WTC11 (cell line): ENCODE data around the gene SUB1. TPM values are rescaled to one million over a fixed set of nuclear protein-coding genes. Genes with fewer than 3 reads are reported as not detected.

Experiments used
- ATAC-seq: fragments of 200-7000 bp; cut with Tn5 transposase; 2 replicates; pipeline ENCODE4 v1.10.0; 2021; ENCODE audit warnings: mild to moderate bottlenecking, moderate library complexity
- CTCF ChIA-PET: fragments of 300-600 bp; sonication (Branson Sonifier 250); formaldehyde crosslinking; loops from one replicate; lab custom pipeline; 2021; ENCODE audit warnings: antibody characterized with exemption; lab: Charles Lee
- POLR2A ChIA-PET: fragments of 350-600 bp; sonication (Branson Sonifier 250); formaldehyde crosslinking; loops from one replicate; lab custom pipeline; 2021; ENCODE audit warnings: antibody characterized with exemption; lab: Charles Lee
- DNase-seq: peaks from one replicate; pipeline ENCODE4 v3.0.0; 2021; ENCODE audit warnings: low spot score
- H3K27ac Mint-ChIP-seq: 2 replicates; pipeline ENCODE4 v1.8.0; 2021; ENCODE audit warnings: mixed read lengths
- H3K27me3 Mint-ChIP-seq: 2 replicates; pipeline ENCODE4 v1.8.0; 2021; ENCODE audit warnings: low read depth, mild to moderate bottlenecking, moderate library complexity, mixed read lengths
- H3K36me3 Mint-ChIP-seq: 2 replicates; pipeline ENCODE4 v1.8.0; 2021; ENCODE audit warnings: mixed read lengths
- H3K4me1 Mint-ChIP-seq: 2 replicates; pipeline ENCODE4 v1.8.0; 2022; ENCODE audit warnings: mixed read lengths
- H3K4me3 Mint-ChIP-seq: 2 replicates; pipeline ENCODE4 v1.8.0; 2021; ENCODE audit warnings: mild to moderate bottlenecking, moderate library complexity, mixed read lengths
- H3K9me3 Mint-ChIP-seq: 2 replicates; pipeline ENCODE4 v1.8.0; 2021; ENCODE audit warnings: mixed read lengths
- ATF1 ChIP-seq: sonication (generic); formaldehyde crosslinking; IDR thresholded peaks from 2 replicates; pipeline ENCODE4 v1.8.1; 2023; ENCODE audit warnings: mild to moderate bottlenecking, moderate library complexity, missing genetic modification reagents
- CBFB ChIP-seq: sonication (generic); formaldehyde crosslinking; IDR thresholded peaks from 2 replicates; pipeline ENCODE4 v1.8.1; 2022; ENCODE audit warnings: mild to moderate bottlenecking, low read depth, missing genetic modification reagents
- JUN ChIP-seq: sonication (generic); formaldehyde crosslinking; IDR thresholded peaks from 2 replicates; pipeline ENCODE4 v1.8.0; 2023; ENCODE audit warnings: mild to moderate bottlenecking, missing genetic modification reagents
- NR3C1 ChIP-seq: sonication (generic); formaldehyde crosslinking; conservative IDR thresholded peaks from 2 replicates; pipeline ENCODE4 v1.8.1; 2023; ENCODE audit warnings: low read depth, mild to moderate bottlenecking, missing genetic modification reagents
- SP1 ChIP-seq: sonication (generic); formaldehyde crosslinking; conservative IDR thresholded peaks from 2 replicates; pipeline ENCODE4 v1.8.1; 2022; ENCODE audit warnings: missing genetic modification reagents
- TEAD1 ChIP-seq: sonication (generic); formaldehyde crosslinking; IDR thresholded peaks from 2 replicates; pipeline ENCODE4 v1.8.0; 2022; ENCODE audit warnings: mild to moderate bottlenecking, missing genetic modification reagents
- TEAD4 ChIP-seq: sonication (generic); formaldehyde crosslinking; IDR thresholded peaks from 2 replicates; pipeline ENCODE4 v1.8.0; 2022; ENCODE audit warnings: mild to moderate bottlenecking, missing genetic modification reagents
- TP53 ChIP-seq: sonication (generic); formaldehyde crosslinking; IDR thresholded peaks from 2 replicates; pipeline ENCODE4 v1.8.1; 2023; ENCODE audit warnings: mild to moderate bottlenecking, missing genetic modification reagents
- ZNF219 ChIP-seq: sonication (generic); formaldehyde crosslinking; IDR thresholded peaks from 2 replicates; pipeline ENCODE4 v1.8.0; 2023; ENCODE audit warnings: missing genetic modification reagents, mild to moderate bottlenecking, borderline replicate concordance
- ZNF232 ChIP-seq: sonication (generic); formaldehyde crosslinking; IDR thresholded peaks from 2 replicates; pipeline ENCODE4 v1.8.0; 2022; ENCODE audit warnings: mild to moderate bottlenecking, missing genetic modification reagents
- total RNA-seq: library from RNA; stranded (reverse); gene quantifications from 3 replicates; pipeline ENCODE4 v1.2.3, GENCODE V29; 2021
- TF ChIP-seq, protein P1 (sequence below): sonication (generic); formaldehyde crosslinking; IDR thresholded peaks from 2 replicates; pipeline ENCODE4 v1.8.0; 2023; ENCODE audit warnings: missing genetic modification reagents
- TF ChIP-seq, protein P2 (sequence below): sonication (generic); formaldehyde crosslinking; IDR thresholded peaks from 2 replicates; pipeline ENCODE4 v1.8.0; 2022; ENCODE audit warnings: mild to moderate bottlenecking, missing genetic modification reagents
- TF ChIP-seq, protein P3 (sequence below): sonication (generic); formaldehyde crosslinking; IDR thresholded peaks from 2 replicates; pipeline ENCODE4 v1.8.0; 2023; ENCODE audit warnings: missing genetic modification reagents, mild to moderate bottlenecking, borderline replicate concordance
- TF ChIP-seq, protein P4 (sequence below): fragments of 200-600 bp; IDR thresholded peaks from 2 replicates; pipeline ENCODE4 v1.8.0; 2022; ENCODE audit warnings: antibody characterized with exemption
- TF ChIP-seq, protein P5 (sequence below): sonication (generic); formaldehyde crosslinking; IDR thresholded peaks from 2 replicates; pipeline ENCODE4 v1.8.1; 2023; ENCODE audit warnings: mild to moderate bottlenecking, missing genetic modification reagents
- TF ChIP-seq, protein P6 (sequence below): fragments of 250-450 bp; sonication (Bioruptor Pico); IDR thresholded peaks from 2 replicates; pipeline ENCODE4 v1.9.0; 2021; ENCODE audit warnings: mild to moderate bottlenecking, borderline replicate concordance
- TF ChIP-seq, protein P7 (sequence below): sonication (generic); formaldehyde crosslinking; conservative IDR thresholded peaks from 2 replicates; pipeline ENCODE4 v1.8.1; 2022; ENCODE audit warnings: mild to moderate bottlenecking, missing genetic modification reagents
- TF ChIP-seq, protein P8 (sequence below): sonication (generic); formaldehyde crosslinking; IDR thresholded peaks from 2 replicates; pipeline ENCODE4 v1.8.1; 2022; ENCODE audit warnings: missing genetic modification reagents, borderline replicate concordance

The SUB1 gene
- total RNA-seq, 1 experiment from 2014 or later, result 258 TPM

DNA sequence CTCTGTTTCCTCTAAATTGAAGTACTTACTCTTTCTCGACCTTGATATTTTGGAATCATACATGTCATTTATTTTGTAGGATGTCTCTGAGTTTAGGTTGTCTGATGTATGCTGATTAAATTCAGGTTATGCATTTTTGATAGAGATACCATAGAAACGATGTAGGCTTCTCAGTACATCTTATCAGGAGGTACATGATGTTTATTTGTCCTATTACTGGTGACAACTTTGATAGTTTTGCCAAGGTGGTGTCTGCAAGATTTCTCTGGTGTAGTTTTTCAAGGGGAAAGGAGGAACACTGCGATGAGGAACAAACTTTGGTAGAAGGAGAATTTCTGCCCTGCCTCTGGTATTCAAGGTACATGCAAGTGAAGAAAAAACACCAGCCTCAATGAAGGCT is 29.9 kb downstream of the SUB1 start:
- Mint-ChIP-seq H3K4me3 (no peak overlapping the region), H3K9me3 (no peaks in the 10 kb centered on the region), H3K36me3 (no peaks in the 10 kb centered on the region), H3K27ac (no peak overlapping the region), H3K27me3 (no peaks in the 10 kb centered on the region; the same call in 1 of the 2 replicates), H3K4me1 (no peaks in the 10 kb centered on the region)
- POLR2A ChIA-PET, result no interaction called here
- no peak for ATAC-seq
- CTCF ChIA-PET, result interaction anchor here (2.5 kb wide), 1 partner anchor 126 kb away, joined by 7 read pairs; no protein-coding TSS in a partner anchor
- TF ChIP-seq SP1 (CRISPR knock-in tag) (no peak), TEAD4 (CRISPR knock-in tag) (no peak)
- TF ChIP-seq, protein P1, sequence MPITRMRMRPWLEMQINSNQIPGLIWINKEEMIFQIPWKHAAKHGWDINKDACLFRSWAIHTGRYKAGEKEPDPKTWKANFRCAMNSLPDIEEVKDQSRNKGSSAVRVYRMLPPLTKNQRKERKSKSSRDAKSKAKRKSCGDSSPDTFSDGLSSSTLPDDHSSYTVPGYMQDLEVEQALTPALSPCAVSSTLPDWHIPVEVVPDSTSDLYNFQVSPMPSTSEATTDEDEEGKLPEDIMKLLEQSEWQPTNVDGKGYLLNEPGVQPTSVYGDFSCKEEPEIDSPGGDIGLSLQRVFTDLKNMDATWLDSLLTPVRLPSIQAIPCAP (CRISPR knock-in tag), result no peak
- TF ChIP-seq, protein P2, sequence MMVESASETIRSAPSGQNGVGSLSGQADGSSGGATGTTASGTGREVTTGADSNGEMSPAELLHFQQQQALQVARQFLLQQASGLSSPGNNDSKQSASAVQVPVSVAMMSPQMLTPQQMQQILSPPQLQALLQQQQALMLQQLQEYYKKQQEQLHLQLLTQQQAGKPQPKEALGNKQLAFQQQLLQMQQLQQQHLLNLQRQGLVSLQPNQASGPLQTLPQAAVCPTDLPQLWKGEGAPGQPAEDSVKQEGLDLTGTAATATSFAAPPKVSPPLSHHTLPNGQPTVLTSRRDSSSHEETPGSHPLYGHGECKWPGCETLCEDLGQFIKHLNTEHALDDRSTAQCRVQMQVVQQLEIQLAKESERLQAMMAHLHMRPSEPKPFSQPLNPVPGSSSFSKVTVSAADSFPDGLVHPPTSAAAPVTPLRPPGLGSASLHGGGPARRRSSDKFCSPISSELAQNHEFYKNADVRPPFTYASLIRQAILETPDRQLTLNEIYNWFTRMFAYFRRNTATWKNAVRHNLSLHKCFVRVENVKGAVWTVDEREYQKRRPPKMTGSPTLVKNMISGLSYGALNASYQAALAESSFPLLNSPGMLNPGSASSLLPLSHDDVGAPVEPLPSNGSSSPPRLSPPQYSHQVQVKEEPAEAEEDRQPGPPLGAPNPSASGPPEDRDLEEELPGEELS (CRISPR knock-in tag), result no peak
- DNase-seq, result no peak

DNA sequence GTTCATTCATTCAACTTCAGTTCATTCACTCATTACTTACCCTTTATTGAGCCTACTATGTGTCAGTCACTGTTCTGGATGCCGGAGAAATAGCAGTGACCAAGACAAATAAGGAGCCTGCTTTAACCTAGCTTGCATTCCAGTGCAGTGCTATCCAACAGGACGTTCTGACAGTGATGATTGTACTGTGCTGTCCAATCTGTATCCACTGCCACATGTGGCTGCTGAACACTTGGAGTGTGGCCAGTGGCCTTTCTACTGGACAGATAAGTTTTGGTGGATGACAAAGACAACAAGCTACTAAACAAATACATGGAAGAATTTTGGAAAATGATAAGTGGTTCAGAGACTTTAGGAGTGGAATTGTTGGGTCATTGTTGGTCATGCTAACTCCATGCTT is 33.6 kb downstream of the SUB1 start:
- Mint-ChIP-seq H3K36me3 (no peaks in the 10 kb centered on the region), H3K4me1 (no peaks in the 10 kb centered on the region), H3K27me3 (no peaks in the 10 kb centered on the region; the same call in 1 of the 2 replicates), H3K27ac (no peak overlapping the region), H3K4me3 (no peak overlapping the region), H3K9me3 (no peaks in the 10 kb centered on the region)
- ChIA-PET CTCF (interaction anchor here (1.1 to 1.4 kb wide), 2 partner anchors 29 to 129 kb away, joined by 4 to 6 read pairs; no protein-coding TSS in a partner anchor), POLR2A (no interaction called here)
- DNase-seq, result no peak
- no peak for ATAC-seq
- TF ChIP-seq TEAD1 (no peak), ZNF232 (no peak), ATF1 (no peak), TP53 (no peak), JUN (CRISPR knock-in tag) (no peak), ZNF219 (CRISPR knock-in tag) (no peak), NR3C1 (CRISPR knock-in tag) (no peak), CBFB (CRISPR knock-in tag) (no peak)
- TF ChIP-seq, protein P3, sequence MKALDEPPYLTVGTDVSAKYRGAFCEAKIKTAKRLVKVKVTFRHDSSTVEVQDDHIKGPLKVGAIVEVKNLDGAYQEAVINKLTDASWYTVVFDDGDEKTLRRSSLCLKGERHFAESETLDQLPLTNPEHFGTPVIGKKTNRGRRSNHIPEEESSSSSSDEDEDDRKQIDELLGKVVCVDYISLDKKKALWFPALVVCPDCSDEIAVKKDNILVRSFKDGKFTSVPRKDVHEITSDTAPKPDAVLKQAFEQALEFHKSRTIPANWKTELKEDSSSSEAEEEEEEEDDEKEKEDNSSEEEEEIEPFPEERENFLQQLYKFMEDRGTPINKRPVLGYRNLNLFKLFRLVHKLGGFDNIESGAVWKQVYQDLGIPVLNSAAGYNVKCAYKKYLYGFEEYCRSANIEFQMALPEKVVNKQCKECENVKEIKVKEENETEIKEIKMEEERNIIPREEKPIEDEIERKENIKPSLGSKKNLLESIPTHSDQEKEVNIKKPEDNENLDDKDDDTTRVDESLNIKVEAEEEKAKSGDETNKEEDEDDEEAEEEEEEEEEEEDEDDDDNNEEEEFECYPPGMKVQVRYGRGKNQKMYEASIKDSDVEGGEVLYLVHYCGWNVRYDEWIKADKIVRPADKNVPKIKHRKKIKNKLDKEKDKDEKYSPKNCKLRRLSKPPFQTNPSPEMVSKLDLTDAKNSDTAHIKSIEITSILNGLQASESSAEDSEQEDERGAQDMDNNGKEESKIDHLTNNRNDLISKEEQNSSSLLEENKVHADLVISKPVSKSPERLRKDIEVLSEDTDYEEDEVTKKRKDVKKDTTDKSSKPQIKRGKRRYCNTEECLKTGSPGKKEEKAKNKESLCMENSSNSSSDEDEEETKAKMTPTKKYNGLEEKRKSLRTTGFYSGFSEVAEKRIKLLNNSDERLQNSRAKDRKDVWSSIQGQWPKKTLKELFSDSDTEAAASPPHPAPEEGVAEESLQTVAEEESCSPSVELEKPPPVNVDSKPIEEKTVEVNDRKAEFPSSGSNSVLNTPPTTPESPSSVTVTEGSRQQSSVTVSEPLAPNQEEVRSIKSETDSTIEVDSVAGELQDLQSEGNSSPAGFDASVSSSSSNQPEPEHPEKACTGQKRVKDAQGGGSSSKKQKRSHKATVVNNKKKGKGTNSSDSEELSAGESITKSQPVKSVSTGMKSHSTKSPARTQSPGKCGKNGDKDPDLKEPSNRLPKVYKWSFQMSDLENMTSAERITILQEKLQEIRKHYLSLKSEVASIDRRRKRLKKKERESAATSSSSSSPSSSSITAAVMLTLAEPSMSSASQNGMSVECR, result no peak
- TF ChIP-seq, protein P4, sequence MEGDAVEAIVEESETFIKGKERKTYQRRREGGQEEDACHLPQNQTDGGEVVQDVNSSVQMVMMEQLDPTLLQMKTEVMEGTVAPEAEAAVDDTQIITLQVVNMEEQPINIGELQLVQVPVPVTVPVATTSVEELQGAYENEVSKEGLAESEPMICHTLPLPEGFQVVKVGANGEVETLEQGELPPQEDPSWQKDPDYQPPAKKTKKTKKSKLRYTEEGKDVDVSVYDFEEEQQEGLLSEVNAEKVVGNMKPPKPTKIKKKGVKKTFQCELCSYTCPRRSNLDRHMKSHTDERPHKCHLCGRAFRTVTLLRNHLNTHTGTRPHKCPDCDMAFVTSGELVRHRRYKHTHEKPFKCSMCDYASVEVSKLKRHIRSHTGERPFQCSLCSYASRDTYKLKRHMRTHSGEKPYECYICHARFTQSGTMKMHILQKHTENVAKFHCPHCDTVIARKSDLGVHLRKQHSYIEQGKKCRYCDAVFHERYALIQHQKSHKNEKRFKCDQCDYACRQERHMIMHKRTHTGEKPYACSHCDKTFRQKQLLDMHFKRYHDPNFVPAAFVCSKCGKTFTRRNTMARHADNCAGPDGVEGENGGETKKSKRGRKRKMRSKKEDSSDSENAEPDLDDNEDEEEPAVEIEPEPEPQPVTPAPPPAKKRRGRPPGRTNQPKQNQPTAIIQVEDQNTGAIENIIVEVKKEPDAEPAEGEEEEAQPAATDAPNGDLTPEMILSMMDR, result no peak
- TF ChIP-seq, protein P5, sequence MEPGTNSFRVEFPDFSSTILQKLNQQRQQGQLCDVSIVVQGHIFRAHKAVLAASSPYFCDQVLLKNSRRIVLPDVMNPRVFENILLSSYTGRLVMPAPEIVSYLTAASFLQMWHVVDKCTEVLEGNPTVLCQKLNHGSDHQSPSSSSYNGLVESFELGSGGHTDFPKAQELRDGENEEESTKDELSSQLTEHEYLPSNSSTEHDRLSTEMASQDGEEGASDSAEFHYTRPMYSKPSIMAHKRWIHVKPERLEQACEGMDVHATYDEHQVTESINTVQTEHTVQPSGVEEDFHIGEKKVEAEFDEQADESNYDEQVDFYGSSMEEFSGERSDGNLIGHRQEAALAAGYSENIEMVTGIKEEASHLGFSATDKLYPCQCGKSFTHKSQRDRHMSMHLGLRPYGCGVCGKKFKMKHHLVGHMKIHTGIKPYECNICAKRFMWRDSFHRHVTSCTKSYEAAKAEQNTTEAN (CRISPR knock-in tag), result no peak
- TF ChIP-seq, protein P6, sequence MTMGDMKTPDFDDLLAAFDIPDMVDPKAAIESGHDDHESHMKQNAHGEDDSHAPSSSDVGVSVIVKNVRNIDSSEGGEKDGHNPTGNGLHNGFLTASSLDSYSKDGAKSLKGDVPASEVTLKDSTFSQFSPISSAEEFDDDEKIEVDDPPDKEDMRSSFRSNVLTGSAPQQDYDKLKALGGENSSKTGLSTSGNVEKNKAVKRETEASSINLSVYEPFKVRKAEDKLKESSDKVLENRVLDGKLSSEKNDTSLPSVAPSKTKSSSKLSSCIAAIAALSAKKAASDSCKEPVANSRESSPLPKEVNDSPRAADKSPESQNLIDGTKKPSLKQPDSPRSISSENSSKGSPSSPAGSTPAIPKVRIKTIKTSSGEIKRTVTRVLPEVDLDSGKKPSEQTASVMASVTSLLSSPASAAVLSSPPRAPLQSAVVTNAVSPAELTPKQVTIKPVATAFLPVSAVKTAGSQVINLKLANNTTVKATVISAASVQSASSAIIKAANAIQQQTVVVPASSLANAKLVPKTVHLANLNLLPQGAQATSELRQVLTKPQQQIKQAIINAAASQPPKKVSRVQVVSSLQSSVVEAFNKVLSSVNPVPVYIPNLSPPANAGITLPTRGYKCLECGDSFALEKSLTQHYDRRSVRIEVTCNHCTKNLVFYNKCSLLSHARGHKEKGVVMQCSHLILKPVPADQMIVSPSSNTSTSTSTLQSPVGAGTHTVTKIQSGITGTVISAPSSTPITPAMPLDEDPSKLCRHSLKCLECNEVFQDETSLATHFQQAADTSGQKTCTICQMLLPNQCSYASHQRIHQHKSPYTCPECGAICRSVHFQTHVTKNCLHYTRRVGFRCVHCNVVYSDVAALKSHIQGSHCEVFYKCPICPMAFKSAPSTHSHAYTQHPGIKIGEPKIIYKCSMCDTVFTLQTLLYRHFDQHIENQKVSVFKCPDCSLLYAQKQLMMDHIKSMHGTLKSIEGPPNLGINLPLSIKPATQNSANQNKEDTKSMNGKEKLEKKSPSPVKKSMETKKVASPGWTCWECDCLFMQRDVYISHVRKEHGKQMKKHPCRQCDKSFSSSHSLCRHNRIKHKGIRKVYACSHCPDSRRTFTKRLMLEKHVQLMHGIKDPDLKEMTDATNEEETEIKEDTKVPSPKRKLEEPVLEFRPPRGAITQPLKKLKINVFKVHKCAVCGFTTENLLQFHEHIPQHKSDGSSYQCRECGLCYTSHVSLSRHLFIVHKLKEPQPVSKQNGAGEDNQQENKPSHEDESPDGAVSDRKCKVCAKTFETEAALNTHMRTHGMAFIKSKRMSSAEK, result no peak
- TF ChIP-seq, protein P7, sequence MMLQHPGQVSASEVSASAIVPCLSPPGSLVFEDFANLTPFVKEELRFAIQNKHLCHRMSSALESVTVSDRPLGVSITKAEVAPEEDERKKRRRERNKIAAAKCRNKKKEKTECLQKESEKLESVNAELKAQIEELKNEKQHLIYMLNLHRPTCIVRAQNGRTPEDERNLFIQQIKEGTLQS (CRISPR knock-in tag), result no peak
- TF ChIP-seq, protein P8, sequence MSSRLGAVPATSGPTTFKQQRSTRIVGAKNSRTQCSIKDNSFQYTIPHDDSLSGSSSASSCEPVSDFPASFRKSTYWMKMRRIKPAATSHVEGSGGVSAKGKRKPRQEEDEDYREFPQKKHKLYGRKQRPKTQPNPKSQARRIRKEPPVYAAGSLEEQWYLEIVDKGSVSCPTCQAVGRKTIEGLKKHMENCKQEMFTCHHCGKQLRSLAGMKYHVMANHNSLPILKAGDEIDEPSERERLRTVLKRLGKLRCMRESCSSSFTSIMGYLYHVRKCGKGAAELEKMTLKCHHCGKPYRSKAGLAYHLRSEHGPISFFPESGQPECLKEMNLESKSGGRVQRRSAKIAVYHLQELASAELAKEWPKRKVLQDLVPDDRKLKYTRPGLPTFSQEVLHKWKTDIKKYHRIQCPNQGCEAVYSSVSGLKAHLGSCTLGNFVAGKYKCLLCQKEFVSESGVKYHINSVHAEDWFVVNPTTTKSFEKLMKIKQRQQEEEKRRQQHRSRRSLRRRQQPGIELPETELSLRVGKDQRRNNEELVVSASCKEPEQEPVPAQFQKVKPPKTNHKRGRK, result no peak
